ENCODE results near the gene HNRNPA0. TPM values are rescaled to one million over a fixed set of nuclear protein-coding genes. Genes with fewer than 3 reads are reported as not detected.

HNRNPA0 gene
- total RNA-seq, 1 donor from 2014 or later, result 8.6 TPM

Other genes with a start within 250 kb of the HNRNPA0 start
- 10.6 TPM for gene KLHL3, start 18.3 kb downstream of the HNRNPA0 start, total RNA-seq
- not detected for gene MYOT, start 113.5 kb upstream of the HNRNPA0 start, total RNA-seq
- gene PKD2L2, start 135.1 kb upstream of the HNRNPA0 start, total RNA-seq, result not detected

Data from left lobe of liver (tissue), 1 donor.